Measurements from ENCODE around the gene C13orf42.

- TF ChIP-seq EZH2 (IDR thresholded peaks at IDR 0.05) (no peak), POLR2AphosphoS5 (IDR thresholded peaks at IDR 0.05; ENCODE audit: borderline replicate concordance, low read depth, low read length) (no peak)
Observed at GRCh38 chr13:51063909-51064308, 47.2 kb downstream of the C13orf42 start.

Data from SK-N-MC (cell line).